GM18505 (cell line): Measurements from ENCODE around the gene DYNLT4.
"Not testable (repeated sequence)": the region's sequence is repeated elsewhere in the genome, so short reads cannot be mapped to it uniquely, and the experiment has no call there.

Source experiments
- ATAC-seq: cut with Tn5 transposase; IDR thresholded peaks from one replicate; pipeline ENCODE4 v1.9.1; 2021; ENCODE audit not compliant: unreplicated experiment
- POLR2A ChIP-seq: IDR thresholded peaks from 4 replicates; pipeline ENCODE4 v1.6.1; 2011; ENCODE audit warnings: borderline replicate concordance; ENCODE audit not compliant: insufficient read depth, insufficient read length; ENCODE audit errors: extremely low read depth

The DYNLT4 gene

DNA sequence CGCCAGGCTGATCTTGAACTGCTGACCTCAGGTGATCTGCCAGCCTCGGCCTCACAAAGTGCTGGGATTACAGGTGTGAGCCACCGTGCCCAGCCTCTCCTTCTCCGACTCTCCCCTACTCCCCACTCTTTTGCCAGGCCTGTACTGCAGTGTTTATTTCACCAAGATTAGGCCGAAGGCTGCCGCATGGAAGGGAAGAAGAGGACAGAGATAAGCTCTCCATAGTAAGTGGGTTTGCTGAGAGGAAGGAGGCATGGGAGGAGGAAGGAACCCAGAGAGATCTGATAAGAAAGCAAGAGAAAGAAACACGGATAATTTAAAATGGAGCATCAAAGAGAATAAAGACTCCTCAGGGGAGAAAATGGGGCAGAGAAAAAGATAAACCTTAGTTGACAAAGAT lies 27.2 kb upstream of the DYNLT4 start:
- ATAC-seq = no peak
- TF ChIP-seq POLR2A = no peak

GRCh38 chr1:44832056-44832705 lies 25.0 kb upstream of the DYNLT4 start:
- no peak for ATAC-seq
- no peak for TF ChIP-seq POLR2A

DNA sequence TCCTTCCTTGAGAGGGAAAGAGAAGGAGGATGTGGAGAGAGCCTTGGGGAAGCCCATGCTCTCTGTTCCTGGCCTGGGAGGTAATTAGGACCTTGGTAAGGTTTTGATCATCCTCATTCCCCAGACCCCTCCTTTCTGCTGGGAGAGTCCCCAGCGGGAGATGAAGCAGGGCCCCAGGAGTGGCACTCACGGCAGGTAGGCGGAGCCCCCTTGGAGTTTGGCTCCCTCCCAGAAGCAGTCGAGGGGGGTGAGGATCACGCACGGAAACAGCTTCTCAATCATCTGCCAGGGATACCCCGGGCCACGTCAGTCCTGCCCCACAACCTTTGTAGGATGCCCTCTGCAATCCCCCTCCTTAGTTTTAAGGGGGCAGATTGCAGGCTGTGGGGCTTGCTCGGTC lies 24.4 kb upstream of the DYNLT4 start:
- no peak for ATAC-seq
- no peak for TF ChIP-seq POLR2A

- ATAC-seq = no peak
- TF ChIP-seq POLR2A = no peak
Measured at GRCh38 chr1:44830900-44831304, 23.8 kb upstream of the DYNLT4 start.

DNA sequence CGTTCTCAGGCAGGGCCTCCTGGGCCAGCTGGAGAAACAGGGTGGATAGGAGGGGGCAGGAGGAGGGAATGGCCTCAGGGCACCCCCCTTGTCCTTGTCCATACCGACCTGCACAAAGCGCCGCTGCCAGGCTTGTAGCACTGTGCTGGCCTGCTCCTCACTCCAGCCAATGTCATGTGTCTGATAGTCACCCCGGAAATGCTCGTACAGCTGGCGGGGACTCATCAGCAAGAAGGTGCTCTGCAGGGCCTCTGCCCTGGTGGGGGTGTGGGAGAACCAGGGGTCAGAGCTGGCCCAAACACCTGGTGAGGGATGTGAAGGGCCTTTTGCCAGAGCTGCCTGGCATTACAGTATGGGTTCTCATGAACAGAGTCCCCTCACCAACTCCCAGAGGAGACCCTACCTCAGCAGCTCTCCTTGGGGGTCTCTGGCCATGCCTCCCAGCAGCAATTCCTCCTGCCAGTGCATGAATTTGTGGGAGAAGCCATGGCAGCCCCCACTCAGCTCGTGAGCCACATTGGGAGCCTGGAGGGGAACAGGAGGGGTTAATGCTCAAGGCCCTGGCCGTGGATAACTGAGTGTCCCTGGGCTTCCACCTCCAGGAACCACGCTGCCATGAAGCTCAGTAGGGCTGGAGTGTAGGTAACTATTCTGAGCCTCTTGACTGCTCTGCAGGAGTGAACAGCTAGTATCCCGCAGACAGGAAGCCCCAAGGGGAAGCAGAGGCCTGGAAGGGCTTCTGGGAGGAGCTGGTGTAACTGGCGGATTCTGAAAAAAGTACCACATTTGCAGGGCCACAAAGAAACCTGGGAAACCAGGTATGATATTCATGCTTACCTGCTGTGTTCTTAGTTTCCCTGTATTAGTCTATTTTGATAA lies 22.6 kb upstream of the DYNLT4 start:
- TF ChIP-seq POLR2A = no peak

DNA sequence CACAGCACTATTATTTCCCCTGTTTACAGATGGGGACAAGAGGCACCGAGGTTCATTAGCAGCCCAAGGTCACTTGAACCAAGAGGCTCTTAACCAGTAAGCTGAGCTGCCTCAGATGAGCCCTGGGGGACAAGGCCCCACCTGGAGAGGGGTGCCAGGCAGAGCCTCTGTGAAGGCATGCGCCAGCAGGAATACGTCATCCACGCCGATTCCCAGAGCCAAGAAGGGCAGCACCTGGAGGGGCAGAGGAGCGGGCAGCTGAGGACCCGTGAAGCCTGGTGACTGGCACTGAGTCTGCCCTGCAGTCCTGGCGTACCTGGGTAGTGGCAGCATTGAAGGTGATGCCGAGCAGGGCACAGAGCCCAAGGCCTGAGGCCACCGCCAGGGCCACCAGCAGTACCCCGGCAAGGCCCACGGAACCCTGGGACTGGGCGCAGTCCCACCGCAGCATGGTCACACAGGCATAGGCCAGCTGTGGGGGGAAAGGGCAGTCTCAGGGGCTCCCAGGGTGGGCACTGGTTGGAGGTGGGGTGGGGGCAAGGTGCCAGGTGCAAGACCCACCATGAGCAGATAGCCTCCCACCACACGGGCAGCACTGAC lies 21.8 kb upstream of the DYNLT4 start:
- no peak for TF ChIP-seq POLR2A

More for the DNA sequence above, 22.6 kb upstream of the DYNLT4 start:
- no peak for ATAC-seq

DNA sequence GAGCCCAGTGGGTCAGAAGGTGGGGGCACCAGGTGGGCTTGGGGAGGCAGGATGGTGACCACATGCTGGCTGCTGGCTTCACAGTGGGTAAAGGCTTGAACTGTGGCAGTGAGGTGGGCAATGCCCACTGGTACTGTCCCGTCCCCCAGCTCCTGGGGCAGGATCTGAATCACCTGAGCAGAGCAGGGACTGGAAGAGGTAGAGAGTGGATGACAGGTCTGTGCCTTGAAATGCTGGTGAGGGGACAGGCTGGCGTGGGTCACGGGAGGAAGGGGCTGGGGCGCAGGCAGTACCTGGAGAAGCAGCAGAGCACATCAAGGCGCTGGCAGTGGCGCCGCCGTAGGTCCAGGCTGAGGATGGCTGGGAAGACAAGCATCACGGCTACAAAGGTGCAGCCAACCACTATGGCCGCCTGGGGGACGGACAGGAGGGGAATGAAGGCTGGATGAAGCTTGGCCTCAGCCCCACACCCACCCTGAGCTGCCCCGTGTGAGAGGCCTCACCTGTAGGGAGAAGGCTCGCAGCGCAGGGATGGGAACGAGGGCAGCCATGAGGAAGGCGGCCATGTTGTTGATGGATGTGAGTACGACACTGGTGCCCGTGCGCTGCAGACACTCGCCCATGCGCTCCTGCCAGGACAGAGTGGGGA lies 21.0 kb upstream of the DYNLT4 start:
- no peak for ATAC-seq

More for the DNA sequence above, 21.8 kb upstream of the DYNLT4 start:
- ATAC-seq = no peak

DNA sequence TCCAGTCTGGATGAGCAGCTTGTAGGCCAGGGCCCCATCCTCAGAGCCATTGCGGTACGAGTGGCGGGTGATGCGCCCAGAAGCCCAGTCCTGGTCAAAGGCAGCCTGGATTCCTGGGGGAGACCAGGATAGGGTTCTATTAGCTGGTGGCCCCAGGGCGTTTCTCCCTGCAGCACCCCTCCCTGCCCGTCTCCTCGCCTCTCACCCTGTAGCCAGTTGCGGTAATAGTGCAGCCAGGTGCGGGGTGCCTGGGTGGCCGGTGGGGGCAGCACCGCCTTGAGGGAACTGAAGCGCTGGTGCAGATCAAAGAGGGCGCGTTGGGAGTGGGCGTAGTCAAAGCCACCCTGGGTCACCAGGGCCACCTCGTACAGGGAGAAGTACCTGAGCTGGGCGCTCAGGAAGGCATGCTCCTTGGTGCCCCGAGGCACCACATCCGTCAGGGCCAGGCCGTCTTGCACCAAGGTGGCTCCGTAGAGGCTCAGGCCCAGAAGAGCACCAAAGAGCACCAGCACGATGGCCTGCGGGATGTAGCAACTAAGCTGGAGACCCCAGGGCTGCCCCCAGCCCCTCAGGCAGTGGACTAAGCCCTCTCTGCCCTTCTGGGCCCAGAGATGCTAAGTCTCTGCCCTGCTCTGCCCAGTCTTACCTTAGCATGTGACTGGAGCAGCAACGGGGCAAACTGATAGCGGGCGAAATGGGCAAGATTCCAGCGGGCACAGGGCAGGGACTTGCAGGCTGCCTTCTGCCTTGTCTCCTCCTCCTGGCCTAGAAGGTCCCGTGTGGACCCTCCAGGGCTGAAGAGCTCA lies 20.2 kb upstream of the DYNLT4 start:
- ATAC-seq = no peak
- TF ChIP-seq POLR2A = no peak

More for the DNA sequence above, 21.0 kb upstream of the DYNLT4 start:
- TF ChIP-seq POLR2A = no peak

- ATAC-seq = no peak
- no peak for TF ChIP-seq POLR2A
Measured at GRCh38 chr1:44826375-44827196, 19.4 kb upstream of the DYNLT4 start.

DNA sequence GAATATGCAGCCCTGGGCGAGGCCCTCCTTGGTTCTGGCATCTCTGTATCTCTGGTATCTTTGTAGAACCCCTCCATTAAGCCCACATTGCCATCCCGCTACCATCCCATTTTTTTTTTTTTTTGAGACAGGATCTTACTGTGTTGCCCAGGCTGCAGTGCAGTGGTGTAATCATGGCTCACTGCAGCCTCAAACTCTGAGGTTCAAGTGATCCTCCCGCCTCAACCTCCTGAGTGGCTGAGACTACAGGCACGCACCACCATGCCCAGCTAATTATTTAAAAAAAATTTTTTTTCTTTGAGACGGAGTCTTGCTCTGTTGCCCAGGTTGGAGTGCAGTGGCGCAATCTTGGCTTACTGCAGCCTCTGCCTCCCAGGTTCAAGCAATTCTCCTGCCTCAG lies 17.2 kb upstream of the DYNLT4 start:
- not testable (repeated sequence) for ATAC-seq

GRCh38 chr1:44822981-44823451 lies 15.9 kb upstream of the DYNLT4 start:
- no peak for TF ChIP-seq POLR2A

GRCh38 chr1:44822131-44822701 lies 15.1 kb upstream of the DYNLT4 start:
- no peak for TF ChIP-seq POLR2A
- ATAC-seq = no peak

More at GRCh38 chr1:44822981-44823451, 15.9 kb upstream of the DYNLT4 start:
- ATAC-seq = no peak

DNA sequence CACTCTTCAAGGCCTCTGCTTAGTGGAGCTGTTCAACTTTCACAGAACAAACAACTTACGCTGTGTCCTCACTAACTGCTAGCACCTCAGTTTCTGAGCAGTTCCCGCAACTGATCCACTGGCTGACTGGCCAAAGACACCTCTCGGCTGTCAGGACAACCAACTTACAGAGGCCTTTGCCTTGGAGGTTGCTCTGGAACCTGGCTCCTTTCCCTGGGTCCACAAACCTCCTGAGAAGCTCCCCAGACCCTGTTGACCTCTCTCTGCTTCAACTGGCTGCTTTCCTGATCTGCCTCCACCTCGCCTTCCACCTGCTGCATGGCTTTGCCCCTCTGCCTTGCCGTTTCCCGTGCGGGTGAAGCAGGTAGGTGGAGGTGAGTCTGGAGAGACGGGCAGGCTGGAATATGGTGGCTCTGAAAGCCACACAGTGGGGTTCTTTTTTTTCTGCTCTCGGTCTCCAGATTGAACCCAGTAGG lies 14.1 kb upstream of the DYNLT4 start:
- TF ChIP-seq POLR2A = no peak
- ATAC-seq = no peak
